HL-60 (cell line): ENCODE results near the gene UBN1.

ENCODE experiments used
- CTCF ChIP-seq: IDR thresholded peaks from one replicate; pipeline ENCODE4 v1.5.1; 2011; ENCODE audit warnings: low read length, control low read depth, inconsistent platforms; ENCODE audit not compliant: insufficient read depth
- GABPA ChIP-seq: IDR thresholded peaks from 2 replicates; pipeline ENCODE4 v1.6.1; 2012; ENCODE audit warnings: low read depth
- POLR2AphosphoS5 ChIP-seq: IDR thresholded peaks from 2 replicates; pipeline ENCODE4 v1.6.1; 2012; ENCODE audit warnings: low read depth

- TF ChIP-seq CTCF (no peak), POLR2AphosphoS5 (no peak), GABPA (no peak)
These were observed 45.2 kb upstream of the UBN1 start, which contains the start of gene ROGDI for GRCh38 chr16:4801962-4802658.
